HUES64 (cell line): ENCODE results near the gene ARHGDIG.

Source experiments
- H3K27ac ChIP-seq: 2 replicates; pipeline ENCODE4 v1.7.0; 2013; ENCODE audit warnings: low read depth, low read length, inconsistent platforms
- H3K27me3 ChIP-seq: 2 replicates; pipeline ENCODE4 v1.6.1; 2013; ENCODE audit warnings: mild to moderate bottlenecking, low read length; ENCODE audit not compliant: insufficient read depth
- H3K36me3 ChIP-seq: 2 replicates; pipeline ENCODE4 v1.6.1; 2013; ENCODE audit warnings: mild to moderate bottlenecking, low read length; ENCODE audit not compliant: insufficient read depth
- H3K4me1 ChIP-seq: 2 replicates; pipeline ENCODE4 v1.6.1; 2013; ENCODE audit warnings: mild to moderate bottlenecking, low read length, moderate library complexity; ENCODE audit not compliant: insufficient read depth
- H3K4me3 ChIP-seq: 2 replicates; pipeline ENCODE4 v1.5.1; 2013; ENCODE audit warnings: mild to moderate bottlenecking, low read length, moderate library complexity
- H3K9ac ChIP-seq: 2 replicates; pipeline ENCODE4 v1.6.1; 2013; ENCODE audit warnings: mild to moderate bottlenecking, low read depth, low read length
- H3K9me3 ChIP-seq: 2 replicates; pipeline ENCODE4 v1.6.1; 2013; ENCODE audit warnings: low read depth, low read length; ENCODE audit not compliant: insufficient read depth
- WGBS: fragments of 150-250, 120-280 bp; methylation state at CpG from one replicate; pipeline ENCODE4 v1.1.7; 2013; ENCODE audit warnings: missing lambda C conversion rate; 5-methylcytosine and 5-hydroxymethylcytosine counted together

The ARHGDIG gene

GRCh38 chr16:283033-283805, 2.8 kb downstream of the ARHGDIG start, which contains the start of gene PDIA2:
PDIA2 (plus strand) TSS chr16:283164; CDS start chr16:283170, 6 bp downstream.
- no peaks in the 10 kb centered on the region for H3K4me1 ChIP-seq
- H3K36me3 ChIP-seq, result peaks cover 19% of the 10 kb centered on the region
- H3K27ac ChIP-seq, result no peak within 1 kb of the TSS
- no peak within 1 kb of the TSS for H3K9ac ChIP-seq
- H3K27me3 ChIP-seq, result peaks cover 35% of the 10 kb centered on the region
- no peak within 1 kb of the TSS for H3K4me3 ChIP-seq
- 89% methylated on average over 25 of the region's 25 CpGs for WGBS
- no peaks in the 10 kb centered on the region for H3K9me3 ChIP-seq

GRCh38 chr16:284204-285120, 4.1 kb downstream of the ARHGDIG start:
- Histone ChIP-seq H3K4me1 (no peaks in the 10 kb centered on the region), H3K9me3 (no peaks in the 10 kb centered on the region), H3K36me3 (peaks cover 28% of the 10 kb centered on the region), H3K9ac (no peak overlapping the region), H3K4me3 (no peak overlapping the region), H3K27ac (no peak overlapping the region), H3K27me3 (peaks cover 23% of the 10 kb centered on the region)
- 95% methylated on average over 52 of the region's 52 CpGs for WGBS

GRCh38 chr16:285146-286055, 5.0 kb downstream of the ARHGDIG start:
- Histone ChIP-seq H3K9me3 (no peaks in the 10 kb centered on the region), H3K27me3 (peaks cover 15% of the 10 kb centered on the region)
- WGBS, result 94% methylated on average over 42 of the region's 48 CpGs

GRCh38 chr16:286491-287297, 6.3 kb downstream of the ARHGDIG start:
- peaks cover 50% of the 10 kb centered on the region for H3K36me3 ChIP-seq
- H3K4me1 ChIP-seq, result no peaks in the 10 kb centered on the region
- 95% methylated on average over 22 of the region's 22 CpGs for WGBS
- H3K27ac ChIP-seq, result no peak overlapping the region
- H3K9ac ChIP-seq, result no peak overlapping the region
- H3K4me3 ChIP-seq, result no peak overlapping the region
- no peaks in the 10 kb centered on the region for H3K9me3 ChIP-seq
- peaks cover 3% of the 10 kb centered on the region for H3K27me3 ChIP-seq

More at GRCh38 chr16:285146-286055, 5.0 kb downstream of the ARHGDIG start:
- H3K4me3 ChIP-seq, result no peak overlapping the region
- no peak overlapping the region for H3K27ac ChIP-seq
- H3K36me3 ChIP-seq, result peaks cover 37% of the 10 kb centered on the region
- no peaks in the 10 kb centered on the region for H3K4me1 ChIP-seq
- no peak overlapping the region for H3K9ac ChIP-seq

- Histone ChIP-seq H3K27ac (no peak overlapping the region), H3K27me3 (no peaks in the 10 kb centered on the region), H3K9ac (no peak overlapping the region), H3K36me3 (peaks cover 53% of the 10 kb centered on the region), H3K4me3 (no peak overlapping the region), H3K4me1 (no peaks in the 10 kb centered on the region), H3K9me3 (no peaks in the 10 kb centered on the region)
- 92% methylated on average over 16 of the region's 16 CpGs for WGBS
Observed at GRCh38 chr16:287298-287811, 7.0 kb downstream of the ARHGDIG start.

- Histone ChIP-seq H3K4me3 (no peak overlapping the region), H3K9me3 (no peaks in the 10 kb centered on the region), H3K4me1 (no peaks in the 10 kb centered on the region), H3K27me3 (no peaks in the 10 kb centered on the region), H3K27ac (no peak overlapping the region), H3K36me3 (peaks cover 62% of the 10 kb centered on the region), H3K9ac (no peak overlapping the region)
- 96% methylated on average over 33 of the region's 33 CpGs for WGBS
Observed at GRCh38 chr16:287981-288920, 7.9 kb downstream of the ARHGDIG start.

- Histone ChIP-seq H3K9ac (no peak overlapping the region), H3K27me3 (no peaks in the 10 kb centered on the region), H3K9me3 (no peaks in the 10 kb centered on the region), H3K4me3 (no peak overlapping the region), H3K36me3 (peaks cover 68% of the 10 kb centered on the region), H3K4me1 (no peaks in the 10 kb centered on the region), H3K27ac (no peak overlapping the region)
- 95% methylated on average over 22 of the region's 22 CpGs for WGBS
Observed at GRCh38 chr16:289395-289997, 9.1 kb downstream of the ARHGDIG start.

- Histone ChIP-seq H3K36me3 (peaks cover 68% of the 10 kb centered on the region), H3K4me3 (no peak overlapping the region), H3K9ac (no peak overlapping the region), H3K4me1 (no peaks in the 10 kb centered on the region), H3K27ac (no peak overlapping the region), H3K9me3 (no peaks in the 10 kb centered on the region), H3K27me3 (no peaks in the 10 kb centered on the region)
- WGBS, result 94% methylated on average over 25 of the region's 25 CpGs
Observed at GRCh38 chr16:290015-290680, 9.8 kb downstream of the ARHGDIG start.
